Astrocyte of the cerebellum (primary cell): ENCODE measurements around the gene KCNA10.

Experiments used
- DNase-seq: peaks from one replicate; pipeline ENCODE4 v3.0.0-alpha.2; 2011; ENCODE audit warnings: low read depth
- H3K4me3 ChIP-seq: 2 replicates; pipeline ENCODE4 v1.5.1; 2011; ENCODE audit warnings: mild to moderate bottlenecking, low read depth, low read length, moderate library complexity
- CTCF ChIP-seq: IDR thresholded peaks from 2 replicates; pipeline ENCODE4 v1.5.1; 2012; ENCODE audit warnings: low read length, low read depth, moderate library complexity, mild to moderate bottlenecking; ENCODE audit errors: missing control alignments
- in situ Hi-C: cut with HindIII; loops from 2 replicates; pipeline ENCODE4 v1.10.0; 2017; ENCODE audit warnings: low sequenced_read_pairs

The KCNA10 gene

GRCh38 chr1:110557481-110557880, 38.5 kb upstream of the KCNA10 start:
- DNase-seq = no peak
- H3K4me3 ChIP-seq = no peak overlapping the region
- no peak for TF ChIP-seq CTCF
- in situ Hi-C loops = no loop called here

GRCh38 chr1:110556471-110556807, 37.5 kb upstream of the KCNA10 start:
- DNase-seq = no peak
- in situ Hi-C loops = no loop called here
- TF ChIP-seq CTCF = no peak
- no peak overlapping the region for H3K4me3 ChIP-seq

- no peak overlapping the region for H3K4me3 ChIP-seq
- no peak for DNase-seq
- in situ Hi-C loops = no loop called here
- TF ChIP-seq CTCF = no peak
Observed at GRCh38 chr1:110555807-110556470, 37.0 kb upstream of the KCNA10 start.

GRCh38 chr1:110554871-110555801, 36.2 kb upstream of the KCNA10 start:
- in situ Hi-C loops = no loop called here
- DNase-seq = no peak
- peak; percentile 51 for TF ChIP-seq CTCF
- H3K4me3 ChIP-seq = peak overlapping the region; percentile 7

- in situ Hi-C loops = no loop called here
- no peak overlapping the region for H3K4me3 ChIP-seq
- no peak for DNase-seq
- TF ChIP-seq CTCF = no peak
Observed at GRCh38 chr1:110551278-110551809, 32.4 kb upstream of the KCNA10 start.

- in situ Hi-C loops = no loop called here
- no peak overlapping the region for H3K4me3 ChIP-seq
- no peak for TF ChIP-seq CTCF
- no peak for DNase-seq
Observed at GRCh38 chr1:110549831-110550230, 30.9 kb upstream of the KCNA10 start.
